HT-29 (cell line): ENCODE results near the gene GEMIN5. TPM values are rescaled to one million over a fixed set of nuclear protein-coding genes. Genes with fewer than 3 reads are reported as not detected.
"Not testable (repeated sequence)": the region's sequence is repeated elsewhere in the genome, so short reads cannot be mapped to it uniquely, and the experiment has no call there.

Experiments
- DNase-seq: peaks from one replicate; pipeline ENCODE4 v3.0.0-alpha.2; 2015; ENCODE audit warnings: low spot score
- total RNA-seq: library from RNA; depleted of rRNA; stranded (reverse); fragments of >200 nt; shearing (Covaris generic); gene quantifications from 2 replicates; pipeline ENCODE4 v1.2.3, GENCODE V29; 2014; rRNA removed

GEMIN5 gene
- total RNA-seq: 13.4 and 14.8 TPM in 2 replicates

- DNase-seq: peak; percentile 94
These were observed at the start of gene GEMIN5 for GRCh38 chr5:154937718-154938466. Gene GEMIN5 (minus strand): TSS chr5:154938211. CDS start chr5:154938133, 78 bp downstream.

- DNase-seq: no peak
These were observed 48.1 kb upstream of the GEMIN5 start for GRCh38 chr5:154986151-154986550.

DNA sequence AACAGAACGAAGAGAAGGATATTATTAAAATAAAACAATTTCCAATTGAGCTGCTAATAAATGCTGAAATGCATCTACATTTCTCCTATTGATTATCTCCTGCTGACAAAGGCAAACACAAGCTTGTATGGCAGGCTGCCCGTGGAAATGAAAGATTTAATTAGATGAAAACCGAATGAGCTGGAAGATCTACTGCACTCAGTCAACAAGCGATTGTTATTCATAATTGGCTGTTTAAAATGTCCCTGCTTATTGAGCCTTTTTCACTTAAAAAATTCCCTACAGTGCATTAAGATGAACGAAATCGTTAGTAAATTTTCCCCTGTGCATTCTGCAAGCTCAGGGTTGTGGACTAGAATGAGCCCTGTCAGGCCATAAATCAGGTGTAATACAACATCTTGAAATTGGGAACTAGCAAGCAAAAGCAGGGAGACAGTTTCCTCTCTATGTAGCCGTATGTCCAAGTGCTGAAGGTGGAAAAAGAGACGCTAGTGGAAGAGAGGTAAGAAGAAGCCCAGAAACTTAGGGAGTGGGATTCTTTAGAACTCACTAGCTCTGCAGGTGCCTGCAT is 47.0 kb upstream of the GEMIN5 start:
- DNase-seq: no peak

GRCh38 chr5:154978294-154978693 is 40.3 kb upstream of the GEMIN5 start:
- not testable (repeated sequence) for DNase-seq

- DNase-seq: no peak
These were observed 39.4 kb upstream of the GEMIN5 start for GRCh38 chr5:154977409-154977808.

DNA sequence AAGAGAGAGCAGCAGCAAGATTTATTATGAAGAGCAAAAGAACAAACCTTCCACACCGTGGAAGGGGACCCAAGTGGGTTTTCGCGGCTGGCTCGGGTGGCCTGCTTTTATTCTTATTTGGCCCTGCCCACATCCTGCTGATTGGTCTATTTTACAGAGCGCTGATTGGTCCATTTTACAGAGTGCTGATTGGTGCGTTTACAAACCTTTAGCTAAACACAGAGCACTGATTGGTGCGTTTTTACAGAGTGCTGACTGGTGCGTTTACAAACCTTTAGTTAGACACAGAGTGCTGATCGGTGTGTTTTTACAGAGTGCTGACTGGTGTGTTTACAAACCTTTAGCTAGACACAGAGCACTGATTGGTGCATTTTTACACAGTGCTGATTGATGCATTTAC is 38.1 kb upstream of the GEMIN5 start:
- DNase-seq: not testable (repeated sequence)

GRCh38 chr5:154972476-154973080 is 34.6 kb upstream of the GEMIN5 start:
- DNase-seq: peak; percentile 64

GRCh38 chr5:154971501-154971900 is 33.5 kb upstream of the GEMIN5 start:
- DNase-seq: no peak

DNA sequence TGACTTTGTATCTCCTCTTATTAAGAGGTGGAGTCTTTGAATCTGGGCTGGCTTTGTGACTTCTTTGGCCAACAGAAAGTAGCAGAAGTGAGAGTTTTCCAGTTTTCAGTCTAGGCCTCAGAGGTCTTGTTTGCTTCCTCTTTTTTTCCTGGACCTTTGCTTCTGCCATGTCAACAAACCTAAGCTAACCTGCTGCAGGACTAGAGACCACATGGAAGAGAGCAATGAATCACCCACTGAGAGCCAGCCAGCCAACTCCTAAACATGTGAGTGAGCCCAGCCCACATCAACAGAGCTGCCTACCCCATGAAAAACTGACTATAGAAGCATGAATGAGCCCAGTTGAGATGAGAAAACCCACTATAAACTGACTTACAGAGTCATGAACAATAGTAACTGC is 32.7 kb upstream of the GEMIN5 start:
- DNase-seq: no peak

- no peak for DNase-seq
These were observed 30.9 kb upstream of the GEMIN5 start for GRCh38 chr5:154968953-154969352.

DNA sequence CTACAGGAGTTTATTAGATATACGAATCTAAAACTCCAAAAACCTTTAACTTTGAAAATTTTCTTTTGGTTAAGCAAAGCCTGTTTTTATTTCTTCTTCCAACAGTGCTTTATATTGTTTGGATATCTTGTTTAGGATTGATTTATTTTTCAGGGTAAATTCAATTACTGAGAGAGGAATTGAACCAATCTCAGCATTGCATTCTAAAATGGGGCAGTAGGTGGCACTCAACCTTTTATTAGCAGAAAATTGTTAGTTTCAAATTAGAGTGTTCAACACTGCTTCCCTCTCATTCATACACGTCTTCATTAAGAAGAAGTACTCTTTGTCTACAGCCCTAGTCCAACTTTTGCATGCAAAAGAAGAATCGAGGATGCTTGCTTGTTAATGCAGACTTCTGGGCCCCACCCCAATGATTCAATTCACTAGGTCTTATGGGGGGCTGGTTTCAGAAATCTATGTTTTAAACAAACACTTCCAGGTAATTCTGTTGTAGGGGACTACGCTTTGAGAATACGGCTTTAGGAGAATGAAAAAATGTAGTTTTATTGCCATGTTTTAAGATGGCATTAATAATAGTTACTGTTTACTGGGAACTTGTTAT is 29.5 kb upstream of the GEMIN5 start:
- DNase-seq: peak; percentile 42

- no peak for DNase-seq
These were observed 28.9 kb upstream of the GEMIN5 start for GRCh38 chr5:154966874-154967273.

DNA sequence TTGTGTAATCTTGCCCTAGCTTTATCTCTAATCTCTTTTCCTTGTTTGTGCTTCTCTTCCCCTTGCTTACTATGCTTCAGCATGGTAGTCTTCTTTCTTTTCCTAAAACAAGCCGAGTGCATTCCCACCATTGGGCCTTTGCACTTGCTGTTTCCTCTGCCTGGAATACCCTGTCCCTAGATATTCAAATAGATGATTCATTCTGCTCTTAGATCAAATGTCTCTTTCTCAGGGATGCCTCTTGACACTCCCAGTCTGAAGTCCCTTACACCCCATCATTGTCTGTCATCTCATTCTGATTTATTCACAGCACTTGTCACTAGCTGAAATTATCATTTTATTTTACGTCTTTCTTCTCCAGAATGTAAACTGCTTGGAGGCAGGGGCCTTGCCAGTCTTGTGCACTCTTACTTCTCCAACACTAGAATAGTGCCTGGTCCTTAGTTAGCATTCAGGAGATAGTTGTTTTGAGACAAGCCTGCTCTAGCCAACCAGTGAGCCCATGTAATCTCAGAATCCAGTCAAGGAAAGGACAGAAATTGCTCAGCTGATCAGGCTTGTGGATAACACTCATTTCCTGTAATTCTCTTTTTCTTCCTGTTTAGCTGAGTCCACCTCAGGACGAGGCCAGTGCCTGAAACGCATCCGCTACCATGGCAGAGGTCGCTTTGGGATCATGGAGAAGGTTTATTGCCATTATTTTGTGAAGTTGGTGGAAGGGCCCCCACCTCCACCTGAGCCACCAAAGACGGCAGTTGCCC is 28.2 kb upstream of the GEMIN5 start:
- no peak for DNase-seq

DNA sequence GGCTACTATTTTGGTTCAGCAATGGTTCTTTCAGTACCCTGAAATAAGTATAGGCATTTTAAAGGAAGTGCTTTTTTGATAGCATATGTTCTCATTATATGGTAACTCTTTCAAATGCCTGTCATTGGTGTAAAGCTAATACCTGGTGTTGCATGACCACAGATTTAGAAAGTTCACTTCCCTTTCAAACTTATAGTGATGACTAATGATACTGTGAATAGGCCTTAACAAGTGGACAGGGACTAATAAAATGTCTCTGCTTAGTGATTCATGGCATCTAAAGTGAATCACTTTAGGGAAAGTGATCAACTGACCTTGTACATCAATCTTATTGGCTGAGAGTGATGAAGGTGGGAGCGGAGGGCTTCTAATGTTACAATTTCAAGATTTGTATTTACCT is 24.5 kb upstream of the GEMIN5 start:
- no peak for DNase-seq

DNA sequence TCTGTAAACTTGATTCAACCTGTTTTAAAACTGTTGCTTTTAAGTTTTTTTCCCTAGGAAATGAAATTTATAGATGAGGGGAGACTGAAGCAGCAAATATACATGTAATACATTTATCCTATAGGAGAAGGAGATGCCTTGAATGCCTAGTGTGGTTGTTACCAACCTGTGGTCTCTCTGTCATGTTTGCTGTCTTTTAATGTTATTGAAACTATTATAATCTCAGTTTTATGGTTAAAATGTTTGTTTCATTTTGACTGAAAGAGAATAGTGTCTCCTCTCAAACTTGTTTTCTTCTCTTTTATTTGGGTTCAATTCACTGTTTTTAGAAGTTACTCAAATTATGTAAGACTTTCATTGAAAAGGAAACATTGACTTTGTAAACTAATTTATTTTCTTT is 18.7 kb upstream of the GEMIN5 start:
- DNase-seq: no peak

- no peak for DNase-seq
These were observed 11.8 kb upstream of the GEMIN5 start for GRCh38 chr5:154949781-154950180.

DNA sequence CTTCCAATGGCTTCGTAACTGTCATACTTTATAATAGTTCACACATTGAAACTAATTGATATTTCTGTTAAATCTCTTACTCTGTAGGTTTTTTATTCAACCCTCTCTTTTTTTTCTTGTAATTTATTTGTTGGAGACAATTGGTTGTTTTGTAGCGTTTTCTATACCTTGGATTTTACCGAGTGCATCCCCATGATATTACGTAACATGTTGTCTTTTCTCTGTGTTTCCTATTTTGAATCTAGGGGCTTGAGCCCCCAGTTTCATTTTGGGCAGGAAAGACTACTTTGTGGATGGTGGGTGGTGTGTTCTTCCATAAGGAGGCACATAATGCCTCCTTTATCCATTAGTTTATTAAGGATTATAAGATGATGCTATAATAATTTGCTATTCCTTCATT is 10.3 kb upstream of the GEMIN5 start:
- DNase-seq: no peak

GRCh38 chr5:154947778-154948177 is 9.8 kb upstream of the GEMIN5 start:
- DNase-seq: no peak

DNA sequence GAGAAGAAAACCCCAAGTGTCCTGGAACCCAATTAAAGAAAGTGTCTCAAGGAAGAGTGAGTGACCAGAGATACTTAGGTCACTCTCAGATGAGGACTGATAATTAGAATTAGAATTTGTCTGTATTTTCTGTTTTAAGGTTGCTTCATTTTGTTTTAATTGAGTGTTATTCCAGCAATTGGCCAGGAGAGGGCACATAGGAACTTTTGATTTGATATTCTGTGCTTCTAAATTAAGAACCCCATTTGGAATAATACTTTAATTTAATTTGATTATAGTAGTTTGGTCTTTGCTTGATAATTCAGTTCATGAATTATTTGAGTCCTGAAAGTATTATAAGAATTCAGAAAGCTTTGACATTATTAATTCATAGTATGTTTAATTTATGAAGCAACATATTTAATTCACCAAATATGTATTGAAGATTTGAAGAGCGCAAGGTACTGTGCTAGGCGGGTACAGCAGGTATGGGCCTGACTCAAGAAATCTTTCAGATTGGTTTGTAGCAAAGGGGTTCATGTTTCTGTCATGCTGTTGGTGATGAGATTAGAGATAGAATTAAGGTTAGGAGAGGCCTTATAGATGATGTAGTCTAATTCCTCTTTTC is 7.8 kb upstream of the GEMIN5 start:
- DNase-seq: peak; percentile 46

GRCh38 chr5:154944716-154945115 is 6.7 kb upstream of the GEMIN5 start:
- DNase-seq: no peak

GRCh38 chr5:154943527-154943926 is 5.5 kb upstream of the GEMIN5 start:
- no peak for DNase-seq
